HepG2 (cell line): ENCODE measurements around the gene AGT. TPM values are rescaled to one million over a fixed set of nuclear protein-coding genes. Genes with fewer than 3 reads are reported as not detected.

ENCODE experiments used
- ATAC-seq: fragments of 200-7000 bp; cut with Tn5 transposase; 3 replicates; pipeline ENCODE4 v1.9.1; 2020; ENCODE audit warnings: mild to moderate bottlenecking, moderate library complexity
- BruUV-seq: library from RNA; stranded (reverse); fragments of 400-500 nt; replicated peaks from 2 replicates; lab custom pipeline; 2021; lab: Mats Ljungman, UMichigan
- CTCF ChIA-PET: fragments of 300-600 bp; formaldehyde crosslinking; extraction: SDS; loops from one replicate; lab custom pipeline; 2021; ENCODE audit warnings: low total read pairs, inconsistent platforms, low intra/inter-chr PET ratio; lab: Yijun Ruan, JAX
- POLR2A ChIA-PET: fragments of 350-600 bp; sonication (Branson Sonifier 250); formaldehyde crosslinking; loops from one replicate; lab custom pipeline; 2020; ENCODE audit warnings: antibody characterized with exemption, inconsistent platforms; lab: Yijun Ruan, JAX
- DNase-seq: peaks from one replicate; pipeline ENCODE4 v3.0.0-alpha.2; 2015; ENCODE audit warnings: low spot score
- FAIRE-seq: peaks from 3 replicates; lab custom pipeline; 2011; peaks lifted over from hg19 to GRCh38; lab: Jason Lieb, UNC
- H2AFZ ChIP-seq: one replicate; pipeline ENCODE4 v1.6.1; 2011; ENCODE audit warnings: low read length, inconsistent platforms
- H3K27ac ChIP-seq: fragments of 300-600 bp; 3 replicates; pipeline ENCODE4 v1.8.0; 2011; ENCODE audit warnings: mixed run types, mild to moderate bottlenecking, mixed read lengths, low read length, inconsistent platforms; ENCODE audit not compliant: insufficient read depth; ENCODE audit errors: extremely low read length
- H3K27me3 ChIP-seq, 2 experiments: fragments of 200-600 bp in 1 of 2; 2 replicates in 1 of 2; 3 replicates in 1 of 2; pipeline versions ENCODE4 v1.6.0 to v1.8.0; 2011; ENCODE audit warnings: low read length in 2 of 2, mild to moderate bottlenecking in 2 of 2, moderate library complexity in 2 of 2, inconsistent platforms in 1 of 2; ENCODE audit not compliant: insufficient read depth in 2 of 2, control insufficient read depth in 1 of 2
- H3K36me3 ChIP-seq, 2 experiments: fragments of 200-600 bp in 1 of 2; replicated peaks in 1 of 2; 2 replicates in 1 of 2; 3 replicates in 1 of 2; pipeline versions ENCODE4 v1.5.1 to v1.8.0; 2011; ENCODE audit warnings: low read length in 2 of 2, inconsistent platforms in 1 of 2; ENCODE audit not compliant: insufficient read depth in 2 of 2, control insufficient read depth in 1 of 2
- H3K4me1 ChIP-seq: 2 replicates; pipeline ENCODE4 v1.5.1; 2012; ENCODE audit warnings: low read length, inconsistent platforms; ENCODE audit not compliant: insufficient read depth
- H3K4me2 ChIP-seq: 2 replicates; pipeline ENCODE4 v1.6.0; 2011; ENCODE audit warnings: low read depth, low read length, inconsistent platforms
- H3K4me3 ChIP-seq, 3 experiments: fragments of 200-600 bp in 1 of 3; sonication (generic), shearing (Covaris generic) in 1 of 3; replicated peaks in 1 of 3; 2 replicates each; pipeline ENCODE4 v1.5.1; 2011 to 2016; ENCODE audit warnings: low read length in 3 of 3, inconsistent platforms in 2 of 3, low read depth in 2 of 3, mild to moderate bottlenecking in 2 of 3, control low read depth in 1 of 3, mixed read lengths in 1 of 3; ENCODE audit not compliant: insufficient read depth in 1 of 3
- H3K79me2 ChIP-seq: one replicate; pipeline ENCODE4 v1.6.1; 2011; ENCODE audit warnings: low read length, inconsistent platforms; ENCODE audit not compliant: insufficient read depth
- H3K9ac ChIP-seq: 2 replicates; pipeline ENCODE4 v1.6.0; 2011; ENCODE audit warnings: mild to moderate bottlenecking, low read depth, low read length, inconsistent platforms; ENCODE audit not compliant: insufficient read depth
- H3K9me3 ChIP-seq: 2 replicates; pipeline ENCODE4 v1.5.1; 2012; ENCODE audit warnings: mild to moderate bottlenecking, low read length
- H4K20me1 ChIP-seq: 2 replicates; pipeline ENCODE4 v1.6.0; 2011; ENCODE audit warnings: inconsistent platforms, mild to moderate bottlenecking, low read length, moderate library complexity; ENCODE audit not compliant: insufficient read depth
- AKAP8 ChIP-seq: sonication (generic); formaldehyde crosslinking; IDR thresholded peaks from 2 replicates; pipeline ENCODE4 v1.5.1; 2020; ENCODE audit warnings: mild to moderate bottlenecking, missing genetic modification reagents
- CBFB ChIP-seq: sonication (generic); formaldehyde crosslinking; IDR thresholded peaks from 2 replicates; pipeline ENCODE4 v1.4.0; 2020; ENCODE audit warnings: missing genetic modification reagents
- EP300 ChIP-seq, 3 experiments: sonication (generic) in 1 of 3; formaldehyde crosslinking in 1 of 3; IDR thresholded peaks; 2 replicates each; pipeline versions ENCODE4 v1.5.1 to v1.6.1; 2011 to 2020; ENCODE audit warnings: low read depth in 2 of 3, low read length in 2 of 3, borderline replicate concordance in 1 of 3, improper control_type of control experiment in 1 of 3, mild to moderate bottlenecking in 1 of 3, missing genetic modification reagents in 1 of 3, moderate library complexity in 1 of 3
- FOSL2 ChIP-seq: sonication (generic); formaldehyde crosslinking; IDR thresholded peaks from 2 replicates; pipeline ENCODE4 v1.4.0; 2020; ENCODE audit warnings: missing genetic modification reagents
- TGIF2 ChIP-seq: IDR thresholded peaks from 2 replicates; pipeline ENCODE4 v1.6.1; 2016; ENCODE audit warnings: control low read depth, missing compliant biosample characterization
- ZNF143 ChIP-seq: sonication (generic); formaldehyde crosslinking; IDR thresholded peaks from 2 replicates; pipeline ENCODE4 v1.4.0; 2020; ENCODE audit warnings: missing genetic modification reagents
- ZNF331 ChIP-seq: sonication (generic); formaldehyde crosslinking; IDR thresholded peaks from 2 replicates; pipeline ENCODE4 v1.4.0; 2020; ENCODE audit warnings: missing genetic modification reagents
- ZNF607 ChIP-seq: sonication (generic); formaldehyde crosslinking; IDR thresholded peaks from 2 replicates; pipeline ENCODE4 v1.5.1; 2020; ENCODE audit warnings: missing genetic modification reagents, mild to moderate bottlenecking, borderline replicate concordance
- ZNF616 ChIP-seq: sonication (generic); formaldehyde crosslinking; IDR thresholded peaks from 2 replicates; pipeline ENCODE4 v1.5.0; 2020; ENCODE audit warnings: low read depth, mild to moderate bottlenecking, missing genetic modification reagents
- ZNF766 ChIP-seq: sonication (generic); formaldehyde crosslinking; IDR thresholded peaks from 2 replicates; pipeline ENCODE4 v1.5.0; 2020; ENCODE audit warnings: missing genetic modification reagents, borderline replicate concordance
- ZSCAN21 ChIP-seq: sonication (generic); formaldehyde crosslinking; IDR thresholded peaks from 2 replicates; pipeline ENCODE4 v1.8.0; 2022; ENCODE audit warnings: mild to moderate bottlenecking, missing genetic modification reagents, moderate library complexity, borderline replicate concordance
- WGBS: methylation state at CpG from one replicate; pipeline ENCODE4 v1.1.6; 2017; ENCODE audit warnings: low lambda C conversion rate; 5-methylcytosine and 5-hydroxymethylcytosine counted together
- in situ Hi-C: cut with HindIII; loops from 2 replicates; pipeline ENCODE4 v1.10.0; 2017; ENCODE audit warnings: low pct_unique_long_range_greater_than_20kb; ENCODE audit not compliant: extremely low pct_ligation_motif_present
- intact Hi-C: fragments of 100-400 bp; cut with micrococcal nuclease; formaldehyde crosslinking; loops from one replicate; pipeline ENCODE4 v1.10.0; 2022; ENCODE audit not compliant: unreplicated experiment
- polyA plus RNA-seq, 8 experiments: library from polyadenylated mRNA; depleted of rRNA in 3 of 8; stranded (reverse) in 7 of 8; unstranded in 1 of 8; fragments of >200 nt; fragmentation: Illumina TruSeq in 4 of 8; extraction: Trizol in 4 of 8; gene quantifications; 2 replicates each; pipeline versions ENCODE4 v1.2.1 to v1.2.3, GENCODE V29; 2011 to 2016; ENCODE audit warnings: low read depth in 4 of 8, missing spikeins in 1 of 8, mixed read lengths in 1 of 8; ENCODE audit not compliant: insufficient read depth in 1 of 8
- total RNA-seq, 5 experiments: library from RNA; depleted of rRNA; stranded (reverse); fragments of >200 nt; fragmentation: Illumina TruSeq; extraction: Trizol; gene quantifications; 2 replicates each; pipeline ENCODE4 v1.2.3, GENCODE V29; 2016; ENCODE audit warnings: low read depth in 1 of 5
- TF ChIP-seq, protein P1 (sequence below), 2 experiments: IDR thresholded peaks; 2 replicates each; pipeline ENCODE4 v1.6.1; 2011 to 2012; ENCODE audit warnings: low read length in 2 of 2, borderline replicate concordance in 1 of 2, low read depth in 1 of 2, mild to moderate bottlenecking in 1 of 2, moderate library complexity in 1 of 2
- TF ChIP-seq, protein P2 (sequence below), 2 experiments: sonication (generic) in 1 of 2; formaldehyde crosslinking in 1 of 2; IDR thresholded peaks; 2 replicates each; pipeline versions ENCODE4 v1.4.0 to v1.6.1; 2016 to 2020; ENCODE audit warnings: borderline replicate concordance in 1 of 2, low read depth in 1 of 2, mild to moderate bottlenecking in 1 of 2, missing genetic modification reagents in 1 of 2

AGT gene
- total and polyA plus RNA-seq, 2 of the 13 experiments (the other 11 are each of a cell fraction or from before 2014, with no cell fraction given), result 892 to 2,071 TPM

DNA sequence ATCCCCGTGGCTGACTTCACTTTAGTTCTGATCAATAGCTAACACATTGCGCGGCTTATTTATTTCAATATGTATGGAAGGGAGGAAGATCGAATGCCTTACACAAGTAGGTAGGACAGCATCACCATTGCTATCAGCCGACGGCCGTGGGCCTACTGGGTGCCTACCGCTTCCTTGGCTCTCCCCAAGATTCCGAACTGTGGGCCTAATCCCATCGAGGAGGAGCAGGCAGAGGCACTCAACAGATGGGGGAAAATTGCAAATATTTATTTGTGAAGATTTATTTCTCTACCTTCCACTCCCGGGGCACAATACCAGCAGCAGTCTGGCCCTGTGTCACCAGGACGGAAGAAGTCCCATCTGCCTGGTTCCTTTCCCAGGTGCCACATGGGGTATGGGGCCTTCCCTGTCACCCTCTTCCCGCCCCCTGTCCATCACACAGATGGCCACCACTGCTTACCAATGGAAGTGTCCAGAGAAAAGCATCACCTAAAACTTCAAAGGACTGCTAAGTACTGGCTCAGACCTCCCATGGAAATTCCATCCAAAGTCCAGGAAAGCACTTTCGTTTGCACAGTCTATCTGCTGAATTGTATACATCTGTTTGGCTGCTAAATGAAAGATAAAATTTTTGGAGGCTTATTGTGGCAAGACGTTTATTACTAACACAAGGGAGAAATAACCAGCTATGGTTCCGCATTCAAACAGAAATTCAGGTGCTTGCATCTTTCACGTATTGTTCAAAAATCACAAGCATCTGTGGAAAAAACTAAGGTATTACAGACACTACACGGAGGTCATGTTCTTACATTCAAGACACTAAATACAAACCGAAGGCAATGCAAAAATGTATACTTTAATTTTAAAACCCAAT lies 11.8 kb downstream of the AGT start:
- peak overlapping the region in 1 of 3 experiments; percentile 8; a peak in 1 of 6 replicates for H3K4me3 ChIP-seq
- peaks cover 20 to 39% of the 10 kb centered on the region in 2 experiments for H3K36me3 ChIP-seq
- peaks cover 40% of the 10 kb centered on the region for H4K20me1 ChIP-seq
- ATAC-seq, result peak; percentile 63
- H3K9ac ChIP-seq, result peak overlapping the region; percentile 53
- CTCF ChIA-PET, result no interaction called here
- no peaks in the 10 kb centered on the region for H3K9me3 ChIP-seq
- H3K79me2 ChIP-seq, result peaks cover 18% of the 10 kb centered on the region
- H3K27me3 ChIP-seq, result no peaks in the 10 kb centered on the region
- peak overlapping the region; percentile 54 for H3K4me2 ChIP-seq
- intact Hi-C loops, result loop anchor here (2.0 kb wide), 4 partner anchors 21 to 71 kb away; partner anchors contain the start of gene COG2
- DNase-seq, result peak; percentile 97
- H3K4me1 ChIP-seq, result peaks cover 79% of the 10 kb centered on the region
- 64% methylated on average over 16 of the region's 19 CpGs for WGBS
- H2AFZ ChIP-seq, result no peak overlapping the region
- POLR2A ChIA-PET, result interaction anchor here (0.8 to 5.3 kb wide), 15 partner anchors 11 to 71 kb away, joined by 3 to 94 read pairs (median 6); partner anchors contain the start of gene AGT
- peak; percentile 70 for FAIRE-seq
- in situ Hi-C loops, result loop anchor here (5.0 kb wide), 1 partner anchor 60 kb away; the partner anchor contains the start of gene COG2
- BruUV-seq, result no TSS peak
- H3K27ac ChIP-seq, result peak overlapping the region; percentile 89
- TF ChIP-seq, protein P1, sequence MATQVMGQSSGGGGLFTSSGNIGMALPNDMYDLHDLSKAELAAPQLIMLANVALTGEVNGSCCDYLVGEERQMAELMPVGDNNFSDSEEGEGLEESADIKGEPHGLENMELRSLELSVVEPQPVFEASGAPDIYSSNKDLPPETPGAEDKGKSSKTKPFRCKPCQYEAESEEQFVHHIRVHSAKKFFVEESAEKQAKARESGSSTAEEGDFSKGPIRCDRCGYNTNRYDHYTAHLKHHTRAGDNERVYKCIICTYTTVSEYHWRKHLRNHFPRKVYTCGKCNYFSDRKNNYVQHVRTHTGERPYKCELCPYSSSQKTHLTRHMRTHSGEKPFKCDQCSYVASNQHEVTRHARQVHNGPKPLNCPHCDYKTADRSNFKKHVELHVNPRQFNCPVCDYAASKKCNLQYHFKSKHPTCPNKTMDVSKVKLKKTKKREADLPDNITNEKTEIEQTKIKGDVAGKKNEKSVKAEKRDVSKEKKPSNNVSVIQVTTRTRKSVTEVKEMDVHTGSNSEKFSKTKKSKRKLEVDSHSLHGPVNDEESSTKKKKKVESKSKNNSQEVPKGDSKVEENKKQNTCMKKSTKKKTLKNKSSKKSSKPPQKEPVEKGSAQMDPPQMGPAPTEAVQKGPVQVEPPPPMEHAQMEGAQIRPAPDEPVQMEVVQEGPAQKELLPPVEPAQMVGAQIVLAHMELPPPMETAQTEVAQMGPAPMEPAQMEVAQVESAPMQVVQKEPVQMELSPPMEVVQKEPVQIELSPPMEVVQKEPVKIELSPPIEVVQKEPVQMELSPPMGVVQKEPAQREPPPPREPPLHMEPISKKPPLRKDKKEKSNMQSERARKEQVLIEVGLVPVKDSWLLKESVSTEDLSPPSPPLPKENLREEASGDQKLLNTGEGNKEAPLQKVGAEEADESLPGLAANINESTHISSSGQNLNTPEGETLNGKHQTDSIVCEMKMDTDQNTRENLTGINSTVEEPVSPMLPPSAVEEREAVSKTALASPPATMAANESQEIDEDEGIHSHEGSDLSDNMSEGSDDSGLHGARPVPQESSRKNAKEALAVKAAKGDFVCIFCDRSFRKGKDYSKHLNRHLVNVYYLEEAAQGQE (IDR thresholded peaks at IDR 0.05; ENCODE audit: borderline replicate concordance in 1 of 2, low read depth in 1 of 2, low read length in 2 of 2), result peak in 1 of 2 experiments; percentile 7; a peak in 1 of 4 replicates
- TF ChIP-seq, protein P2, sequence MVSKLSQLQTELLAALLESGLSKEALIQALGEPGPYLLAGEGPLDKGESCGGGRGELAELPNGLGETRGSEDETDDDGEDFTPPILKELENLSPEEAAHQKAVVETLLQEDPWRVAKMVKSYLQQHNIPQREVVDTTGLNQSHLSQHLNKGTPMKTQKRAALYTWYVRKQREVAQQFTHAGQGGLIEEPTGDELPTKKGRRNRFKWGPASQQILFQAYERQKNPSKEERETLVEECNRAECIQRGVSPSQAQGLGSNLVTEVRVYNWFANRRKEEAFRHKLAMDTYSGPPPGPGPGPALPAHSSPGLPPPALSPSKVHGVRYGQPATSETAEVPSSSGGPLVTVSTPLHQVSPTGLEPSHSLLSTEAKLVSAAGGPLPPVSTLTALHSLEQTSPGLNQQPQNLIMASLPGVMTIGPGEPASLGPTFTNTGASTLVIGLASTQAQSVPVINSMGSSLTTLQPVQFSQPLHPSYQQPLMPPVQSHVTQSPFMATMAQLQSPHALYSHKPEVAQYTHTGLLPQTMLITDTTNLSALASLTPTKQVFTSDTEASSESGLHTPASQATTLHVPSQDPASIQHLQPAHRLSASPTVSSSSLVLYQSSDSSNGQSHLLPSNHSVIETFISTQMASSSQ (IDR thresholded peaks at IDR 0.05; ENCODE audit: low read depth), result 0 out of 2 replicates have a peak, but pooled peaks have one; percentile 20
- TF ChIP-seq, protein P2 (CRISPR knock-in tag; IDR thresholded peaks at IDR 0.05; ENCODE audit: borderline replicate concordance), result no peak
- TF ChIP-seq FOSL2 (CRISPR knock-in tag) (peak; percentile 29; the same call in 1 of the 2 replicates), EP300 (IDR thresholded peaks at IDR 0.05; ENCODE audit: low read depth in 2 of 2, low read length in 2 of 2) (peak; percentile 18 to 79; a peak in 2 of 4 replicates), EP300 (CRISPR knock-in tag; IDR thresholded peaks at IDR 0.05; ENCODE audit: borderline replicate concordance) (no peak; the same call in 1 of the 2 replicates), ZNF607 (no peak), ZNF143 (CRISPR knock-in tag) (peak; percentile 68; the same call in 1 of the 2 replicates), CBFB (peak; percentile 57; the same call in 1 of the 2 replicates), AKAP8 (CRISPR knock-in tag) (peak; percentile 32; the same call in 1 of the 2 replicates), ZNF616 (CRISPR knock-in tag) (no peak), ZSCAN21 (CRISPR knock-in tag) (peak; percentile 87), ZNF331 (CRISPR knock-in tag) (peak; percentile 50; the same call in 1 of the 2 replicates), ZNF766 (CRISPR knock-in tag) (0 out of 2 replicates have a peak, but pooled peaks have one; percentile 29), TGIF2 (CRISPR knock-in tag) (peak; percentile 84; the same call in 1 of the 2 replicates)
